A549 (cell line): Measurements from ENCODE around the gene NTM.

Experiments
- CTCF ChIP-seq: fragments of >200 bp; sonication (Bioruptor Twin); formaldehyde crosslinking; IDR thresholded peaks from 3 replicates; pipeline ENCODE4 v1.5.1; 2016
- JUN ChIP-seq, 2 experiments: fragments of >200 bp; sonication (Bioruptor Twin); formaldehyde crosslinking; IDR thresholded peaks; 2 replicates in 1 of 2; 3 replicates in 1 of 2; pipeline ENCODE4 v1.6.1; 2016 to 2017
- MYC ChIP-seq: IDR thresholded peaks from 2 replicates; pipeline ENCODE4 v1.6.1; 2012; ENCODE audit warnings: mild to moderate bottlenecking, inconsistent platforms, low read length, improper control_type of control experiment, borderline replicate concordance
- POLR2A ChIP-seq: IDR thresholded peaks from 2 replicates; pipeline ENCODE4 v1.6.1; 2012; ENCODE audit warnings: mild to moderate bottlenecking, low read length
- RAD21 ChIP-seq, 2 experiments: fragments of >200 bp in 1 of 2; sonication (Bioruptor Twin) in 1 of 2; formaldehyde crosslinking in 1 of 2; IDR thresholded peaks in 1 of 2; conservative IDR thresholded peaks in 1 of 2; 2 replicates in 1 of 2; 3 replicates in 1 of 2; pipeline ENCODE4 v1.6.1; 2012 to 2018; ENCODE audit warnings: inconsistent platforms in 1 of 2
- RFX5 ChIP-seq: fragments of 450-650 bp; IDR thresholded peaks from 2 replicates; pipeline ENCODE4 v1.7.1; 2014; ENCODE audit warnings: antibody characterized with exemption, mild to moderate bottlenecking, moderate library complexity
- TP53 ChIP-seq: fragments of 250-450 bp; sonication (Bioruptor Pico); IDR thresholded peaks from 2 replicates; pipeline ENCODE4 v1.5.0; 2021; ENCODE audit warnings: mild to moderate bottlenecking, moderate library complexity
- USF2 ChIP-seq: fragments of 450-650 bp; IDR thresholded peaks from 2 replicates; pipeline ENCODE4 v1.6.1; 2014; ENCODE audit warnings: antibody characterized with exemption
- TF ChIP-seq, protein P1 (sequence below): IDR thresholded peaks from 2 replicates; pipeline ENCODE4 v1.6.1; 2012

DNA sequence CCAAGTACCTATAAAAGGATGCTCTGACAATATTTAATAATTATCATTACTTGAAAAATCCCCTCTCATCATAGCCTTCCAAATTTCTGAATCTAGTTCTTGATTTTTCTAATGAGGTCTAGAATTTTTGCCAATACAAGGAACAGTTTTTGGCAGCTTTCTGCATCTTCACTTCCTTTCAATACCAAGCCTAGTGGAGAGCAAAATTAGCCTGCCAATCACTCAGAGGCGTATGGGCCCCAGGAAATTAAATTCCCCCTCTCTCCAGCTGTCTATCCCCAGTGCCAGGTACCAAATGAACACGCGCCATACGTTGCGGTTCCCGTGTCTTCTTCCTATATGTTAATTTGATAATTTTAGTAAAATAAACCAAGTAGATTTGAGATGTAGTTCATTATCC is 293.9 kb downstream of the NTM start:
- TF ChIP-seq MYC: no peak
- TF ChIP-seq POLR2A: no peak
- TF ChIP-seq RAD21 (conservative IDR thresholded peaks at IDR 0.05 in 1 of 2, IDR thresholded peaks at IDR 0.05 in 1 of 2): no peak
- TF ChIP-seq RFX5: no peak
- TF ChIP-seq, protein P1, sequence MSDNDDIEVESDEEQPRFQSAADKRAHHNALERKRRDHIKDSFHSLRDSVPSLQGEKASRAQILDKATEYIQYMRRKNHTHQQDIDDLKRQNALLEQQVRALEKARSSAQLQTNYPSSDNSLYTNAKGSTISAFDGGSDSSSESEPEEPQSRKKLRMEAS: no peak
- TF ChIP-seq USF2: no peak
- no peak for TF ChIP-seq TP53 (CRISPR knock-in tag)
- TF ChIP-seq JUN (IDR thresholded peaks at IDR 0.05): no peak
- no peak for TF ChIP-seq CTCF
